ENCODE results near the gene DNAH9. TPM values are rescaled to one million over a fixed set of nuclear protein-coding genes. Genes with fewer than 3 reads are reported as not detected.

The DNAH9 gene
- total and polyA plus RNA-seq, 4 donors = under 0.01 to 0.09 TPM; not detected in 2

GRCh38 chr17:11737313-11737679, 139.0 kb downstream of the DNAH9 start:
- no peak overlapping the region for H3K27ac ChIP-seq (ENCODE audit: low read depth in 1 of 2, low read length in 2 of 2)
- H3K4me3 ChIP-seq (ENCODE audit: low read depth in 1 of 3, low read length in 3 of 3) = no peak overlapping the region
- TF ChIP-seq MAX (IDR thresholded peaks at IDR 0.05) = no peak
- no peak for TF ChIP-seq CTCF (IDR thresholded peaks at IDR 0.05; ENCODE audit: low read depth, low read length, missing input control)
- no peak for TF ChIP-seq HNF4A (conservative IDR thresholded peaks at IDR 0.05)
- TF ChIP-seq YY1 (IDR thresholded peaks at IDR 0.05) = no peak
- TF ChIP-seq GABPA (IDR thresholded peaks at IDR 0.05 in 1 of 2, conservative IDR thresholded peaks at IDR 0.05 in 1 of 2) = no peak
- no peak for TF ChIP-seq FOXA1 (IDR thresholded peaks at IDR 0.05)
- TF ChIP-seq RAD21 (IDR thresholded peaks at IDR 0.05) = no peak
- TF ChIP-seq ZBTB33 (IDR thresholded peaks at IDR 0.05) = no peak
- TF ChIP-seq RXRA (IDR thresholded peaks at IDR 0.05) = no peak
- TF ChIP-seq TAF1 (conservative IDR thresholded peaks at IDR 0.05) = no peak
- no peak for TF ChIP-seq HNF4G (IDR thresholded peaks at IDR 0.05)
- TF ChIP-seq ATF3 (IDR thresholded peaks at IDR 0.05) = no peak
- no peak for TF ChIP-seq NR2F2 (IDR thresholded peaks at IDR 0.05)
- no peak for TF ChIP-seq EGR1 (IDR thresholded peaks at IDR 0.05; ENCODE audit: low read depth in 2 of 2)
- TF ChIP-seq SP1 (IDR thresholded peaks at IDR 0.05) = no peak
- TF ChIP-seq FOXA2 (IDR thresholded peaks at IDR 0.05) = no peak
- TF ChIP-seq JUND (IDR thresholded peaks at IDR 0.05) = no peak
- TF ChIP-seq REST (IDR thresholded peaks at IDR 0.05) = no peak
- no peaks in the 10 kb centered on the region for H3K4me1 ChIP-seq (ENCODE audit: control insufficient read depth in 4 of 4, insufficient read depth in 4 of 4, low read length in 3 of 4)
- no peak overlapping the region for H3K9ac ChIP-seq (ENCODE audit: low read depth in 1 of 2, low read length in 2 of 2)
- no peak for DNase-seq (ENCODE audit: low spot score)
- H3K27me3 ChIP-seq (ENCODE audit: control insufficient read depth in 4 of 4, insufficient read depth in 4 of 4, low read length in 3 of 4) = peaks cover 0 to 3% (median 0%) of the 10 kb centered on the region in 4 donors
- H3K9me3 ChIP-seq (ENCODE audit: control insufficient read depth in 4 of 4, low read length in 3 of 4) = no peaks in the 10 kb centered on the region
- WGBS = 69% methylated on average over 5 of the region's 5 CpGs
- H3K36me3 ChIP-seq (ENCODE audit: control insufficient read depth in 4 of 4, insufficient read depth in 3 of 4, low read depth in 1 of 4, low read length in 3 of 4) = no peaks in the 10 kb centered on the region

All from liver (tissue), 9 donors.